HG02840 (cell line): ENCODE data around the gene VAV1.
"Not testable (repeated sequence)": the region's sequence is repeated elsewhere in the genome, so short reads cannot be mapped to it uniquely, and the experiment has no call there.

Experiments used
- ATAC-seq: cut with Tn5 transposase; IDR thresholded peaks from one replicate; pipeline ENCODE4 v1.9.1; 2021; ENCODE audit warnings: mild to moderate bottlenecking, moderate library complexity, moderate number of reproducible peaks; ENCODE audit not compliant: unreplicated experiment, low FRiP score

The VAV1 gene

DNA sequence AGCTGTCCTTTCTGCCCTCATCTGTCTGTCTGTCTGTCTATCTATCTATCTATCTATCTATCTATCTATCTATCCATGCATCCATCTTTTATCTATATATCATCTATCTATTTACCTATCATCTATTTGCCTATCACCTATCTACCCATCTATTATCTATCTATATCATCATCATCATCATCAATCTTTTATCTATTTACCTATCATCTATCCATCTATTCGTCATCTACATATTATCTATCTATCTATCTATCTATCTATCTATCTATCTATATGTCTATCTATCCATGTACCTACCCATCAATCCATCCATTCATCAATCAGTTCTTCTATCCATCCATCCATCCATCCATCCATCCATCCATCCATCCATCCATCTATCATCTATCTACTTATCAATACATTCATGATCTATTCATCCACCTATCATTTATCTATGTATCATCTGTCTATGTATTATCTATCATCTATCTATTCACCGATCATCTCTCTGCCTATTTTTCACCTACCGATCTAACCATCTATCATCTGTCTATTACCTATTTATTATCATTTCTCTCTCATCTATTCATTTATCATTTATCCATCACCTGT, 65.7 kb downstream of the VAV1 start:
- no peak for ATAC-seq

DNA sequence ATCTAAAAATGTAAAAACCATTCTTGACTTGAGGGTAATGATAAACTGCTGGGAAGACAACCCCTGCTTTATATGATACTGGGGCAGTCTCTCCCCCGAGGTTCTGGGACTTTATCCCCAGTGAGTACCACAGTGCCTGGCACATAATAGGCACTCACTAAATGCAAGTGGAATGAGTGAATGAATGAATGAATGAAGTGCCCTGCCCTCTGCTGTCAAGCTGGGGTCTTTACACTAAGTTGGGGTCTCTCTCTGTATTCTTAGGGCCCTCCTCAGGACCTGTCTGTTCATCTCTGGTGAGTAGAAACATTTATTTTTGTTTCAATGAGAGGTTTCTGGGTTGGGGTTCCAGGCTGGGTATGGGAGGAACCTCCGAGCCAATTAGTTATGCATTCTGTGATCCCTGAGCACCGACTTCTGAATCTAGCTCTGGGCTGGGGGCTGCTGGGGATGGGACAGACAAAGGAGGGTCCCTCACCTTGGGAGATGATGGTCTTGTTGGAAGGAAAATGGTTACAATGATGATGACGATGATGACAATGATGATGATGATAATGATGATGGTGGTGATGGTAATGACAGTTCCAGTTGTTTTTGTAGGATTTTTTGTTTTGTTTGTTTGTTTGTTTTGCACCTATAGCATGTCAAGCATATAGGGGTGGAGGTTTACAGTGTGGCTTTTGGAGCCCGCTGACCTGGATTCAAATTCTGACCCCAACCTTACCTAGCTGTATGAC, 70.5 kb downstream of the VAV1 start:
- ATAC-seq, result no peak

GRCh38 chr19:6847828-6848200, 75.3 kb downstream of the VAV1 start:
- ATAC-seq, result no peak

GRCh38 chr19:6848986-6849385, 76.5 kb downstream of the VAV1 start:
- no peak for ATAC-seq

DNA sequence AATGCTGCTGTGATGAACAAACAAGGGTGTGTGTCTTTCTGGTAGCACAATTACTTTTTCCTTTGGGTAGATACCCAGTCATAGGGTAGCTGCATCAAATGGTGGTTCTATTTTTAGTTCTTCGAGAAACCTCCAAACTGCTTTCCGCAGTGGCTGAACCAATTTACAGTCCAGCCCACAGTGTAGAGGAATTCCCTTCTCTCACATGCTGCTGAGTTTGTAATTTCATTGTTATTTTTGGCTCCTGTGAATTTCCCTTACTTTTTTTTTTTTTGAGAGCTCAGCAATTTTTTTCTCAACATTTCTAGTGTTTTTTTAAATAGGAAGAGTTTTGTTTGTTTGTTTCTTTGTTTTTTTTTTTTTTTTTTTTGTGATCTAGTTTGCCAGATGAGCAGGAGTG, 77.4 kb downstream of the VAV1 start:
- no peak for ATAC-seq

GRCh38 chr19:6851359-6851758, 78.9 kb downstream of the VAV1 start:
- no peak for ATAC-seq

- no peak for ATAC-seq
Measured at GRCh38 chr19:6852001-6852400, 79.5 kb downstream of the VAV1 start.

DNA sequence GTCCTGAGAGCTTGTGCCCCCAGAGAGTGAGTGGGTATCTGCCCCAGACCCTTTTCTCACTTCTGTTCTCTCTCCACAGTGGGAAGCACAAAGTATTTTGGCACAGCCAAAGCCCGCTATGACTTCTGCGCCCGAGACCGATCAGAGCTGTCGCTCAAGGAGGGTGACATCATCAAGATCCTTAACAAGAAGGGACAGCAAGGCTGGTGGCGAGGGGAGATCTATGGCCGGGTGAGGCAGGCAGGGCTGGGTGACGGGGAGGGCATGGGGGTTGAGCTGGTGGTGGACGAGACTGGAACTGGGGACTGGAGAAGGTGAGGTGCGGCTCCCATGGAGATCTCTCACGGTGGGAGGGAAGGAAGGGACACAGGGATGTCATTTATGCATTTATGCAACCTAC, 81.4 kb downstream of the VAV1 start:
- ATAC-seq, result no peak

DNA sequence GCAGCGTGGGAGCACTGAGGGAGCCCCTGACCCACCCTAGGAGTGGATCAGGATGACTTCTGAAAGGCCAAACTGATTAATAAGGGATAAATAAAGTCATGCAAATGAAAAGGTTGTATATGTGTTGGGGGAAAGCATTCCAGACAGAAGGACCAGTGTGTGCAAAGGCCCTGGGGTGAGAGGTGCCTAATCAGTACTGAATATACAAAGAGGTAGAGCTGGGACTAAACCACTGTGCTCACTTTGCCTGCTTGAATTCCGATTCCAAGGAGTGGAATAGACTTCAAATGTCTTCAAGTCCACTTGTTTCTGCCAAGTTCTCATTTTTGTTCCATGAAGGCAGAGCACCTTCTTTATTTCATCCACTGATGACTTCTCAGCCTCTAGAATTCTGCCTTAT, 82.2 kb downstream of the VAV1 start:
- ATAC-seq, result no peak

GRCh38 chr19:6856749-6857372, 84.4 kb downstream of the VAV1 start:
- no peak for ATAC-seq

DNA sequence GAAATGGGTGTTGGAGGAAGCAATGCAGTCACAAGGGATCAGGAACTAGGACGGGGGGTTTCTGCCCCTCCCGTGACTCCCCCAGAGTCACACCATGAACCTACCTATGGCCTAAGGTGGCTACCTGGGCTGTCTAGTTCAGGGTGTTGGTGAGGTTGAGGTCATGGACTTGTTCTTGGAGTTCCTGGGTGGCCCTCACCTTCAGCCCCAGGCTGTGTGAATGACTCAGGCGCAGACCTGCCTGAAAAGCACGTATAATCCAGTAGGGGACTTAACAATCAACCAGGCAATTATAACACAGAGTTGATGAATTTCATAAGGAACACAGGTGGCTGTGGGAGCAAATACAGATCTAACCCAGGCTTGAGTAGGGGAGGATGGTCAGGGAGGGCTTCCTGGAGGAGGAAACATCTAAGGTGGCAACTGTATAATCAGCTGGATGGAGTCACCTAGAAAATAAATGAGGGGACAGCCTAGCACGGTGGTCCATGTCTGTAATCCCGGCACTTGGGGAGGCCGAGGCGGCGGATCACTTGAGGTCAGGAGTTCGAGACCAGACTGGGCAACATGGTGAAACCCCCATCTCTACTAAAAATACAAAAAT, 89.3 kb downstream of the VAV1 start:
- no peak for ATAC-seq

GRCh38 chr19:6862673-6863078, 90.2 kb downstream of the VAV1 start:
- ATAC-seq, result no peak

DNA sequence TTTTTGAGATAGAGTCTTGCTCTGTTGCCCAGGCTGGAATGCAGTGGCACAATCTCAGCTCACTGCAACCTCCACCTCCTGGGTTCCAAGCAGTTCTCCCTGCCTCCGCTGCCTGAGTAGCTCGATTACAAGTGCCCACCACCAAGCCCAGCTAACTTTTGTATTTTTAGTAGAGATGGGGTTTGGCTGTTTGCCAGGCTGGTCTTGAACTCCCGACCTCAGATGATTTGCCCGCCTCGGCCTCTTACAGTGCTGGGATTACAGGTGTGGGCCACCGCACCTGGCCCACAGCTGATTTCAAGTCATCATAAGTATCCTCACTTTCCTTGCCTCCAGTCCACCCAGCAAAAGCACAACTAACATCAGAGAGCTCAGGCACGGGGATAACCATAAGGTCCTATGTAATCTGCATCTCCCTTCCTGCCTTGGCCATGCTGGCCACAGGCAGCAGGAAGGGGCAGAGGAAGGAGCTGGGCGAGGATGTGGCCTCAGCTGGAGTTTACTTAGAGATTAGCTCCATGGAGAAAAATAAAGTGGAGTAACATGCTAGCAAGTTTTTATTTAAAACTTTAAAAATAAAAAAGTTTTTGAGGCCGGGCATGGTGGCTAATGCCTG, 91.9 kb downstream of the VAV1 start:
- ATAC-seq, result no peak

DNA sequence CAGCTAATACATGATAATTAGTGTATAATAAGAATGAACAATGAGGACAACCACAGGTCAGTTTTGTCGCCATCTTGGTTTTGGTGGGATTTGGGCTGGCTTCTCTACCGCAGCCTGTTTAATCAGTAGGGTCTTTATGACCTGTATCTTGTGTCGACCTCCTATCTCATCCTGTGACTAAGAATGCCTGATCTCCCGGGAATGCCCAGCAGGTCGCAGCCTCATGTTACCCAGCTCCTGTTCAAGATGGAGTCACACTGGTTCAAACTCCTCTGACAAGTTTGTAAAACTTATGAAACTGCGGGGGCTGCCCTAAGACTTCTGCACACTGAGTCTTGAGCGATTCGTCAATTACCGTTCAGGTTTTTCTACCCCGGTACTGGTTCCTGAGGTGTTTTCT, 93.3 kb downstream of the VAV1 start:
- no peak for ATAC-seq

GRCh38 chr19:6866741-6867151, 94.2 kb downstream of the VAV1 start:
- ATAC-seq, result no peak

GRCh38 chr19:6868351-6868750, 95.8 kb downstream of the VAV1 start:
- no peak for ATAC-seq

GRCh38 chr19:6869151-6869882, 96.8 kb downstream of the VAV1 start:
- not testable (repeated sequence) for ATAC-seq

DNA sequence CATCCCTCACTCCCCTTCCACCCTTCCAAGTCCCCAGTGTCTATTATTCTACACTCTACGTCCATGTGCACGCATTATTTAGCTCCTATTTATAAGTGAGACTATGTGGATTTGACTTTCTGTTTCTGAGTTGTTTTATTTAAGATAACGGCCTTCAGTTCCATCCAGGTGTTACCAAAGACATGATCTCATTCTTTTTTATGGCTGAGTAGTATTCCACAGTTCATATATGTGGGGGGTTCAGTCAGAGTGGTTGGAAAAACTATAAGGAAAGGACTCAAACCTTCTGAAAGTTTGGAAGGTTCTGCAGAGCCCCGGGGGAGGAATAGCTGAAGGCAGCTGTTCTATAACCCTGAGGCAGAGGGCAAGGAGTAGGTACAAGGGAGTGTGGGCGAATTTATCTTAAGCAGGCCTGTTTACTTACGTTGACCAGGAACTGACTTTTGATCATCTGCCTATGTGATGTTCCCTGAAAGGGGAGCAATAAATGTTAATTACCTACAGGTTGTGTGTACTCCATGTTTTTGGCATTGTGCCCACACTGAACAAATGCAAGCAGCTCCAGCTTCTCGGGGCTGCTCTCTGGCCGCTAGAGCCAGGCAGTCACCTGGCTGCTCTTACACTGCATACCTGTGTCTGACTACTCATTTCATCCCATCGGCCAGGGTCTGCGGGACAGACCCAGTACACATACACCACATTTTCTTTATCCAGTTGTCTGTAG, 101.4 kb downstream of the VAV1 start:
- no peak for ATAC-seq

GRCh38 chr19:6875218-6875617, 102.7 kb downstream of the VAV1 start:
- ATAC-seq, result no peak

- ATAC-seq, result no peak
Measured at GRCh38 chr19:6876748-6877147, 104.2 kb downstream of the VAV1 start.
